Prostate gland (tissue), 2 donors: Measurements from ENCODE around the gene EML1.

Experiments
- POLR2A ChIP-seq: fragments of 450-650 bp; IDR thresholded peaks from one replicate; pipeline ENCODE4 v1.6.1; 2016; ENCODE audit warnings: antibody characterized with exemption, mild to moderate bottlenecking
- TF ChIP-seq, protein P1 (sequence below), 4 experiments: fragments of 200-600 bp in 2 of 4; fragments of 450-650 bp in 2 of 4; sonication (generic) in 2 of 4; IDR thresholded peaks; 1 replicate in 3 of 4; 2 replicates in 1 of 4; pipeline ENCODE4 v1.5.1; 2016 to 2019; ENCODE audit warnings: antibody characterized with exemption in 4 of 4, mild to moderate bottlenecking in 2 of 4, moderate library complexity in 2 of 4

DNA sequence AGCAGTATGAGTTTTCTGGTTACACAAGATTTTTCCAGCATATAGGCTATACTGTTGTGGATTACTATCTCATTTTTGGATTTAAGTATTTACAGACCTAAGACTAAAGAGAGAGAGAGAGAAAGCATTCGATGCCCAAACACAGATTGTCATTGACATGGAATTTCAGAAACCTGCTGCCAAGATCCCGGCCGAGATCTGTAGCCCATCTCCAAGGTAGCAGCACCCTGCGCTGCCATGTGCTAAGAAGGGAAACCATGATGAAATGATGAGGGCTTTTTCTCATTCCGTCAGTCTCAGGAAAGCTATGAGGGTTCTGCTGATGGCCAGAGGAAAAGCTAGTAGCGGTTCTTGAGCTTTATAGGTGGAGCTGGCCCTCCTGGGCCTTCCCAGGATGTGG is 136.4 kb downstream of the EML1 start:
- TF ChIP-seq POLR2A: no peak
- TF ChIP-seq, protein P1, sequence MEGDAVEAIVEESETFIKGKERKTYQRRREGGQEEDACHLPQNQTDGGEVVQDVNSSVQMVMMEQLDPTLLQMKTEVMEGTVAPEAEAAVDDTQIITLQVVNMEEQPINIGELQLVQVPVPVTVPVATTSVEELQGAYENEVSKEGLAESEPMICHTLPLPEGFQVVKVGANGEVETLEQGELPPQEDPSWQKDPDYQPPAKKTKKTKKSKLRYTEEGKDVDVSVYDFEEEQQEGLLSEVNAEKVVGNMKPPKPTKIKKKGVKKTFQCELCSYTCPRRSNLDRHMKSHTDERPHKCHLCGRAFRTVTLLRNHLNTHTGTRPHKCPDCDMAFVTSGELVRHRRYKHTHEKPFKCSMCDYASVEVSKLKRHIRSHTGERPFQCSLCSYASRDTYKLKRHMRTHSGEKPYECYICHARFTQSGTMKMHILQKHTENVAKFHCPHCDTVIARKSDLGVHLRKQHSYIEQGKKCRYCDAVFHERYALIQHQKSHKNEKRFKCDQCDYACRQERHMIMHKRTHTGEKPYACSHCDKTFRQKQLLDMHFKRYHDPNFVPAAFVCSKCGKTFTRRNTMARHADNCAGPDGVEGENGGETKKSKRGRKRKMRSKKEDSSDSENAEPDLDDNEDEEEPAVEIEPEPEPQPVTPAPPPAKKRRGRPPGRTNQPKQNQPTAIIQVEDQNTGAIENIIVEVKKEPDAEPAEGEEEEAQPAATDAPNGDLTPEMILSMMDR (IDR thresholded peaks at IDR 0.05): no peak
